Measurements from ENCODE around the gene CXCR1. TPM values are rescaled to one million over a fixed set of nuclear protein-coding genes. Genes with fewer than 3 reads are reported as not detected.
"Not testable (repeated sequence)": the region's sequence is repeated elsewhere in the genome, so short reads cannot be mapped to it uniquely, and the experiment has no call there.

Gene CXCR1
- total RNA-seq, 1 donor from 2014 or later = 0.44 TPM

DNA sequence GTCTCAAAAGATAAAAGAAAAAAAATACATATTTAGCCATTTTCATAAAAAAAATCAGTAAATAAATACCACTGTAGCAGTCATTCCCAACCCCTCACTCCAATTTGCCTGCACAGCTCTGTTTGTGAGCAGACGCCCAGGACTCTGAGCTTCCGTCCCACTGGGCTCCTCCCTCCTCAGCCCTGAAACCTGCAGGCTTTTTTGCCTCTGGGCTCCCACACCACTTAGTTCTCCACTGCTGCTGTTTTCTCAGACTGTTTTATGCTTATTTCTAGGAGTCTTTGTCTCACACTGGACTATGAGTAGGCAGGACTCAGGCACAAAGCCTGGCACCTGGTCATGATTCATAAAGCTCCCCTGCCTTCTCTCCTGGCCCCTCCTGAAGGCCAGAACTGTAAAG, 6.1 kb upstream of the CXCR1 start:
- H3K9me3 ChIP-seq (replicated peaks) = no peaks in the 10 kb centered on the region
- H3K4me3 ChIP-seq = no peak overlapping the region
- no peak for DNase-seq
- H3K36me3 ChIP-seq = no peaks in the 10 kb centered on the region
- H3K27me3 ChIP-seq (ENCODE audit: low read depth) = peaks cover 37% of the 10 kb centered on the region
- intact Hi-C loops (cut with micrococcal nuclease) = no loop called here
- no peaks in the 10 kb centered on the region for H3K4me1 ChIP-seq
- no peak overlapping the region for H3K27ac ChIP-seq (replicated peaks)
- TF ChIP-seq, protein P1, sequence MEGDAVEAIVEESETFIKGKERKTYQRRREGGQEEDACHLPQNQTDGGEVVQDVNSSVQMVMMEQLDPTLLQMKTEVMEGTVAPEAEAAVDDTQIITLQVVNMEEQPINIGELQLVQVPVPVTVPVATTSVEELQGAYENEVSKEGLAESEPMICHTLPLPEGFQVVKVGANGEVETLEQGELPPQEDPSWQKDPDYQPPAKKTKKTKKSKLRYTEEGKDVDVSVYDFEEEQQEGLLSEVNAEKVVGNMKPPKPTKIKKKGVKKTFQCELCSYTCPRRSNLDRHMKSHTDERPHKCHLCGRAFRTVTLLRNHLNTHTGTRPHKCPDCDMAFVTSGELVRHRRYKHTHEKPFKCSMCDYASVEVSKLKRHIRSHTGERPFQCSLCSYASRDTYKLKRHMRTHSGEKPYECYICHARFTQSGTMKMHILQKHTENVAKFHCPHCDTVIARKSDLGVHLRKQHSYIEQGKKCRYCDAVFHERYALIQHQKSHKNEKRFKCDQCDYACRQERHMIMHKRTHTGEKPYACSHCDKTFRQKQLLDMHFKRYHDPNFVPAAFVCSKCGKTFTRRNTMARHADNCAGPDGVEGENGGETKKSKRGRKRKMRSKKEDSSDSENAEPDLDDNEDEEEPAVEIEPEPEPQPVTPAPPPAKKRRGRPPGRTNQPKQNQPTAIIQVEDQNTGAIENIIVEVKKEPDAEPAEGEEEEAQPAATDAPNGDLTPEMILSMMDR (IDR thresholded peaks at IDR 0.05; ENCODE audit: borderline replicate concordance) = no peak

DNA sequence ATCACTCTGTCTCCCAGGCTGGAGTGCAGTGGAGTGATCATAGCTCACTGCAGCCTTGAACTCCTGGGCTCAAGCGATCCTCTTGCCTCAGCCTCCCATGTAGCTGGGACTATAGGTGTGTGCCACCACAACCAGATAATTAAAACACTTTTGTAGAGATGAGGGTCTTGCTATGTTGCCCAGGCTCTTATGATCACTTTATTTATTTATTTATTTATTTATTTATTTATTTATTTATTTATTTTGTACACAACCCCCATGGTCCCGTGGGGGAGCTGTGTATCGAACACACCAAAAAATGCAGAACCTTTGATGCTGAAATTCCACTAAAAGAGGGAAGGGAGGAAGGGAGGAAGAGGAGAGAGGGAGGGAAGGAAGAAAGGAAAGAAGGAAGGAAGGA, 5.0 kb upstream of the CXCR1 start:
- intact Hi-C loops (cut with micrococcal nuclease); H3K27ac ChIP-seq (replicated peaks); H3K36me3 ChIP-seq; DNase-seq; H3K9me3 ChIP-seq (replicated peaks); H3K4me3 ChIP-seq; H3K4me1 ChIP-seq: not testable (repeated sequence)
- peaks cover 37% of the 10 kb centered on the region for H3K27me3 ChIP-seq (ENCODE audit: low read depth)

DNA sequence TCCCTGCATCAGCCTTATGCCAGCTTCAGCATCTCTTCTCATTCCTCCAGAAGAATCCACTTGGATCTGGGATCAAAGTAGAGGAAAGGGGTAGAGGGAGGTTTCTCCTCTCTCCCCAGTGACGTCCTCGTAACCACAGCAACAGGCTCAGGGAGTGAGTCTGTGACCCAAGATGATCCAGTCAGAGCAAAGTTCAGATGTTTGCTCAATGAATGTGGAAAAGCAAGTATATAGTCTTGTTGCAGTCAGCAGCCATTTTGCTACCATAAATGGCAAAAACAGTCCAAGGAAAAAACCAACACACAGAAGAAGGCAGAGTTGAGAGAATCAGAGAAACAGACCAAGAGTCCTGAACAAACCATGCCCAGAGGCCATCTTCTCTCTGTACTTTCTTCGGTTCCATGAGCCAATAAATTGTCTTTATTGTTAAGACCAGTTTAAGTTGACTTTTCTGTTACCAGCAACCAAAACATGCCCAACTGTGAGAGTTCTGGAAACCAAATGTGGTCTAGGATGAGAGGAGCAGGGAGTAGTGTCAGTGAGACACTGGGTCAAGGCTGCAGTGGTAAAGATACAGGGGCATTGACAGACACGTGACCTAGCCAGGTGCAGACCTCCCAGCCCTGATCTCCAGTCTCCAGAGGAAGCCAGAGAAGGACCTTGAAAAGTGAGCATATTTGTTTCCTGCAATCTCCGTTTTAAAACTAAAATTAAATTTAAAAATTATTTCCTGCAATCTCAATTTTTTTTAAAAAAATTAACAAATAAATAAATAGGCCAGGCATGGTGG, 3.2 kb upstream of the CXCR1 start:
- intact Hi-C loops (cut with micrococcal nuclease) = no loop called here

DNA sequence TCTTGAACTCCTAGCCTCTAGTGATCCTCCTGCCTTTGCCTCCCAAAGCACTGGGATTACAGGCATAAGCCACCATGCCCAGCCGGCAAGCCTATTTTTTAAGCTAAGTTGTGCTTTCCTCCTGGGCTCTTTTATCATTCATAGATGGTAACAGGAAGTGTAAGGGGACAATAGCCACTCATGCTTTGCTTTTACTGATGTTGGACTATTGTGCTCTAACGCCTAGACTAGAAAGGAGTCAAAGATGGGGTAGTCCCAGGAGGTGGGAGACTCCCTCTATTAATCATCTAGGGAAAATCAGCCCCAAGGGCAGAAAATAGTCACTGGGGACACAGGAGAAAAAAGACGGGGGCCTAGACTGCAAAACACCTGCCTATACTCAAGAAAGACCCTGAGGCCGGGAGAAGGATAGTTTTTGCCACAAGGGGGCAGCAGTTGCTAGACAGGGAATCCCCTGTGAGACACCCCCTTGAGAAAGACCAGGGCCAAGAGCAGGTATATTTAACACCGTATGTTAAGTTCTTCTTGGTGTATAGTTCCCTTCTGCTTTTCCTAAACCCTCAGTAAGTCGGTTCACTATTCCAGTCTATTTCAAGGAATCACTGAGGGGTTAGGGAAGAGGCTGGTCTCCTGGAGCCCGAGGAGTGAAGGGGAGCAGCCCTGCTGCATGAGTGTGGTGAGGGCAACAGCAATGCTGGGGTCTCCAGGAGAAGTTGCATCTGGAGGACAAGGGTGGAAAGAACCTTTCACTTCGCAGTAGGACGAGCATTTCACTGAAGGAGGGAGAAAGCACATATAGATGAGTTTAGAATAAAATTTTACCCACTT, 2.1 kb upstream of the CXCR1 start:
- TF ChIP-seq, protein P1 (IDR thresholded peaks at IDR 0.05; ENCODE audit: borderline replicate concordance) = peak; percentile 76
- peak; percentile 29 for DNase-seq
- intact Hi-C loops (cut with micrococcal nuclease) = no loop called here
- Histone ChIP-seq H3K27ac (replicated peaks) (no peak overlapping the region), H3K36me3 (no peaks in the 10 kb centered on the region), H3K9me3 (replicated peaks) (no peaks in the 10 kb centered on the region), H3K4me1 (no peaks in the 10 kb centered on the region), H3K27me3 (ENCODE audit: low read depth) (peaks cover 51% of the 10 kb centered on the region), H3K4me3 (no peak overlapping the region)

More for the DNA sequence above, 3.2 kb upstream of the CXCR1 start:
- H3K4me3 ChIP-seq = no peak overlapping the region
- no peaks in the 10 kb centered on the region for H3K4me1 ChIP-seq
- DNase-seq = no peak
- TF ChIP-seq, protein P1 (IDR thresholded peaks at IDR 0.05; ENCODE audit: borderline replicate concordance) = no peak
- H3K36me3 ChIP-seq = no peaks in the 10 kb centered on the region
- peaks cover 43% of the 10 kb centered on the region for H3K27me3 ChIP-seq (ENCODE audit: low read depth)
- no peak overlapping the region for H3K27ac ChIP-seq (replicated peaks)
- H3K9me3 ChIP-seq (replicated peaks) = no peaks in the 10 kb centered on the region

DNA sequence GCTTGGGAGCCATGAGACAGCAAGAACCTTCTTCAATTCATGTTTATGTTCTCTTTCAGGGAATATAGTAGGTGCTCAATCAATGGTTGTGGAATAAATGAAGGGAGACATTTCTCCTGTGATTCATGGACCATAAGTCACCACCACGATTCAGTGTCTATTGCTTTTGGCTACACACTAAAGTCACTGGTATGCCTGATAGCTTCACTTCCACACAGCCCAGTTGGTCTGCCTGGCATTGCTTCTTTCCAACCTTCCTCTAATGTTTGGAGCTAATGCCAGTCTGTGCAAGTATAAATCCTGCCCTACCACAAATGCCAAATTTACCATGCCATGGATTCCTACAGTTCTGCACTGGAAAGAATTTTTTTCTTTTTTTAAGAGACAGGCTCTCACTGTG, 1.3 kb upstream of the CXCR1 start:
- H3K4me3 ChIP-seq = no peak overlapping the region
- no peaks in the 10 kb centered on the region for H3K4me1 ChIP-seq
- no peaks in the 10 kb centered on the region for H3K36me3 ChIP-seq
- H3K27ac ChIP-seq (replicated peaks) = no peak overlapping the region
- DNase-seq = no peak
- H3K27me3 ChIP-seq (ENCODE audit: low read depth) = peaks cover 53% of the 10 kb centered on the region
- intact Hi-C loops (cut with micrococcal nuclease) = no loop called here
- TF ChIP-seq, protein P1 (IDR thresholded peaks at IDR 0.05; ENCODE audit: borderline replicate concordance) = no peak
- H3K9me3 ChIP-seq (replicated peaks) = no peaks in the 10 kb centered on the region

DNA sequence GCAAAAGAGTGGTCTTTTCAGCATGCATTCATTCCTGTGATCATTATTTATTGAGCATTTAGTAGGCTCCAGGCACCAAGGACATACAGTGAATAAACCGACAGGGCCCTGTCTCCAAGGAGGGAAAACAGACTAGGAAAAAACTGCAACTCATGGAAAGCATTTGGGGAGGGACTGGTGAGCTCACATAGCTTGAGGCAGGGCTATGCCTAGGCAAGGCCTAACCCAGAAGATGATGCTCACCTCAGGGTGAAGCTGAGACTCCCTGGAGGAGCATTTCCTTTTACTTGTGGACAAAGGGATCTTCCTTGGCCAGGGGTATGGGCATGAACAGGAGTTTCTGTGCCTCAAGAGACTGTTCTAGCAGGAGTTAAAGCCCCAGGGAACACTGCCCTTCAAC, 3.9 kb downstream of the CXCR1 start:
- intact Hi-C loops (cut with micrococcal nuclease) = no loop called here
- Histone ChIP-seq H3K4me1 (no peaks in the 10 kb centered on the region), H3K27me3 (ENCODE audit: low read depth) (peaks cover 37% of the 10 kb centered on the region)

More for the DNA sequence above, 3.9 kb downstream of the CXCR1 start:
- TF ChIP-seq, protein P1 (IDR thresholded peaks at IDR 0.05; ENCODE audit: borderline replicate concordance) = no peak
- Histone ChIP-seq H3K9me3 (replicated peaks) (no peaks in the 10 kb centered on the region), H3K27ac (replicated peaks) (no peak overlapping the region), H3K36me3 (no peaks in the 10 kb centered on the region), H3K4me3 (no peak overlapping the region)
- DNase-seq = no peak

All from left ventricle myocardium inferior (tissue), 1 donor.